K562 (cell line): ENCODE data around the gene RGS7BP. TPM values are rescaled to one million over a fixed set of nuclear protein-coding genes. Genes with fewer than 3 reads are reported as not detected.
"Not testable (repeated sequence)": the region's sequence is repeated elsewhere in the genome, so short reads cannot be mapped to it uniquely, and the experiment has no call there.

Source experiments
- ATAC-seq: fragments of 200-7000 bp; cut with Tn5 transposase; 3 replicates; pipeline ENCODE4 v1.9.1; 2020; ENCODE audit warnings: moderate library complexity
- BruUV-seq: library from RNA; stranded (reverse); fragments of 400-500 nt; replicated peaks from 2 replicates; lab custom pipeline; 2021; lab: Mats Ljungman, UMichigan
- CTCF ChIA-PET: fragments of 300-600 bp; formaldehyde crosslinking; extraction: SDS; loops from one replicate; lab custom pipeline; 2021; ENCODE audit warnings: low intra/inter-chr PET ratio; lab: Yijun Ruan, JAX
- POLR2A ChIA-PET: fragments of 300-600, 350-650 bp; sonication (Branson Sonifier 250); formaldehyde crosslinking; extraction: SDS; loops from one replicate; lab custom pipeline; 2021; ENCODE audit warnings: antibody characterized with exemption, inconsistent platforms; lab: Yijun Ruan, JAX
- DNase-seq, 4 experiments: peaks; one replicate each; pipeline versions ENCODE4 v3.0.0 to v3.0.0-alpha.2; 2011 to 2018; ENCODE audit warnings: low spot score in 3 of 4, mixed read lengths in 3 of 4; ENCODE audit errors: extremely low read depth in 1 of 4
- FAIRE-seq: peaks from 2 replicates; lab custom pipeline; 2011; peaks lifted over from hg19 to GRCh38; lab: Jason Lieb, UNC
- H2AFZ ChIP-seq: 2 replicates; pipeline ENCODE4 v1.6.0; 2011; ENCODE audit warnings: low read depth, low read length, control low read depth, inconsistent platforms
- H3K27ac ChIP-seq: fragments of 200-600 bp; 3 replicates; pipeline ENCODE4 v1.8.0; 2011; ENCODE audit warnings: low read depth, mild to moderate bottlenecking, control low read depth, inconsistent platforms, low read length, moderate library complexity, mixed read lengths; ENCODE audit errors: extremely low read depth
- H3K27me3 ChIP-seq, 2 experiments: fragments of 300-600 bp in 1 of 2; 2 replicates in 1 of 2; 3 replicates in 1 of 2; pipeline versions ENCODE4 v1.6.0 to v1.8.0; 2011; ENCODE audit warnings: inconsistent platforms in 2 of 2, low read length in 2 of 2, mild to moderate bottlenecking in 1 of 2, mixed read lengths in 1 of 2, moderate library complexity in 1 of 2; ENCODE audit not compliant: control insufficient read depth in 2 of 2, insufficient read depth in 2 of 2
- H3K36me3 ChIP-seq: fragments of 300-600 bp; 3 replicates; pipeline ENCODE4 v1.8.0; 2011; ENCODE audit warnings: mild to moderate bottlenecking, low read length, inconsistent platforms; ENCODE audit not compliant: control insufficient read depth, insufficient read depth
- H3K4me1 ChIP-seq, 2 experiments: fragments of 200-600 bp in 1 of 2; replicated peaks in 1 of 2; 2 replicates in 1 of 2; 3 replicates in 1 of 2; pipeline versions ENCODE4 v1.5.1 to v1.8.0; 2011; ENCODE audit warnings: inconsistent platforms in 2 of 2, low read length in 2 of 2, mild to moderate bottlenecking in 1 of 2, mixed read lengths in 1 of 2, moderate library complexity in 1 of 2; ENCODE audit not compliant: control insufficient read depth in 2 of 2, insufficient read depth in 2 of 2
- H3K4me2 ChIP-seq: 2 replicates; pipeline ENCODE4 v1.6.1; 2011; ENCODE audit warnings: low read length, control low read depth, inconsistent platforms, mixed read lengths; ENCODE audit not compliant: insufficient read depth
- H3K4me3 ChIP-seq: fragments of 200-600 bp; sonication (generic), shearing (Covaris generic); 2 replicates; pipeline ENCODE4 v1.5.1; 2016; ENCODE audit warnings: control low read depth, inconsistent platforms
- H3K79me2 ChIP-seq: fragments of 200-600 bp; 3 replicates; pipeline ENCODE4 v1.8.0; 2011; ENCODE audit warnings: low read length, inconsistent platforms; ENCODE audit not compliant: control insufficient read depth, insufficient read depth
- H3K9ac ChIP-seq, 2 experiments: 2 replicates each; pipeline versions ENCODE4 v1.6.0 to v1.6.1; 2011; ENCODE audit warnings: low read depth in 2 of 2, low read length in 2 of 2, control low read depth in 1 of 2, inconsistent platforms in 1 of 2, mild to moderate bottlenecking in 1 of 2, mixed read lengths in 1 of 2; ENCODE audit not compliant: insufficient read depth in 1 of 2
- H3K9me1 ChIP-seq: one replicate; pipeline ENCODE4 v1.6.0; 2011; ENCODE audit warnings: inconsistent platforms, mild to moderate bottlenecking, low read length, moderate library complexity; ENCODE audit not compliant: control insufficient read depth, insufficient read depth
- H3K9me3 ChIP-seq: replicated peaks from 2 replicates; pipeline ENCODE4 v1.5.1; 2011; ENCODE audit warnings: low read depth, low read length, inconsistent platforms; ENCODE audit not compliant: control insufficient read depth, insufficient read depth
- H4K20me1 ChIP-seq: replicated peaks from 2 replicates; pipeline ENCODE4 v1.6.1; 2011; ENCODE audit warnings: low read length, inconsistent platforms, mixed read lengths; ENCODE audit not compliant: control insufficient read depth, insufficient read depth
- SAFB2 ChIP-seq: fragments of 200-400 bp; formaldehyde crosslinking; IDR thresholded peaks from 2 replicates; pipeline ENCODE4 v1.6.1; 2018; ENCODE audit warnings: borderline replicate concordance, low read length, low read depth, moderate library complexity; ENCODE audit not compliant: severe bottlenecking
- WGBS: fragments of 100-300 bp; shearing (Covaris generic); methylation state at CpG from one replicate; pipeline ENCODE4 v1.1.6; 2016; ENCODE audit warnings: low coverage, mixed read lengths; ENCODE audit not compliant: insufficient coverage; ENCODE audit errors: missing lambda C conversion rate; 5-methylcytosine and 5-hydroxymethylcytosine counted together
- in situ Hi-C: fragments of 300-500 bp; cut with MboI; formaldehyde crosslinking; loops from 4 replicates; pipeline ENCODE4 v1.15.0; 2018; ENCODE audit warnings: inconsistent platforms, mixed read lengths
- intact Hi-C: fragments of 100-400 bp; cut with micrococcal nuclease; formaldehyde crosslinking; loops from 2 replicates; pipeline ENCODE4 v1.14.2; 2022
- polyA plus RNA-seq, 8 experiments: library from polyadenylated mRNA; depleted of rRNA in 4 of 8; stranded (reverse) in 5 of 8; unstranded in 3 of 8; fragments of >200 nt; fragmentation: Nextera tagmentation in 2 of 8; fragmentation: Illumina TruSeq in 1 of 8; extraction: Ambion mirVana in 2 of 8; extraction: Trizol in 1 of 8; gene quantifications; 2 replicates each; pipeline versions ENCODE4 v1.2.1 to v1.2.3, GENCODE V29; 2011 to 2014; ENCODE audit warnings: inconsistent platforms in 1 of 8, missing spikeins in 1 of 8
- total RNA-seq, 7 experiments: library from RNA; depleted of rRNA in 6 of 7; stranded (reverse); fragments of >200 nt in 6 of 7; fragmentation: Illumina TruSeq in 2 of 7; extraction: Trizol in 2 of 7; gene quantifications; 2 replicates each; pipeline versions ENCODE4 v1.2.1 to v1.2.3, GENCODE V29; 2011 to 2021; ENCODE audit warnings: low replicate concordance in 1 of 7
- TF ChIP-seq, protein P1 (sequence below), 2 experiments: fragments of 450-650 bp in 1 of 2; IDR thresholded peaks; 2 replicates each; pipeline ENCODE4 v1.6.1; 2011 to 2017; ENCODE audit warnings: low read depth in 2 of 2, antibody characterized with exemption in 1 of 2, borderline replicate concordance in 1 of 2, low read length in 1 of 2, mild to moderate bottlenecking in 1 of 2, mixed read lengths in 1 of 2; ENCODE audit not compliant: control insufficient read depth in 1 of 2
- TF ChIP-seq, protein P2 (sequence below): fragments of 450-650 bp; formaldehyde crosslinking; IDR thresholded peaks from 2 replicates; pipeline ENCODE4 v1.4.0; 2020; ENCODE audit warnings: mild to moderate bottlenecking, moderate library complexity

The RGS7BP gene
- total and polyA plus RNA-seq, 9 of the 15 experiments (the other 6 are each of a cell fraction or from before 2014, with no cell fraction given): not detected

DNA sequence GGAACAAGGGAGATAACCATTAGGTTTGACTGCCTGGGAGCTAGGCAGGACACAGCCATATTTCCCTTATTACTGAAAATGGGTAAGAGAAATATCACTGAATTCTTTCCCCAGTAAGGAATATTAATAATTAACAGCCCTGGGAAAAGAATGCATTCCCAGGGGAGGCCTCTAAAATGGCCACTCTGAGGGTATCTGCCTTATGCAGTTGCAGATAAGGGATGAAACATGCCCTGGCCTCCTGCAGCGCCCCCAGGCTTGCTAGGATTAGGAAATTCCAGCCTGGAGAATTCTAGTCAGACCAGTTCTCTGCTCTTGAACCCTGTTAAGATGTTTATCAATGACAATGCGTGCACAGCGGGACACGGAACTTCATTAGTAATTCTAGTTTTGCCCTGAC lies 52.8 kb downstream of the RGS7BP start:
- H3K4me3 ChIP-seq, H3K9me1 ChIP-seq, H3K9me3 ChIP-seq, intact Hi-C loops, ATAC-seq, H3K27me3 ChIP-seq, H3K4me2 ChIP-seq, BruUV-seq, DNase-seq, in situ Hi-C loops, H4K20me1 ChIP-seq, FAIRE-seq, CTCF ChIA-PET, H3K36me3 ChIP-seq, H3K9ac ChIP-seq, H3K79me2 ChIP-seq, H3K27ac ChIP-seq, H2AFZ ChIP-seq, H3K4me1 ChIP-seq: not testable (repeated sequence)
- WGBS: 4% methylated on average over 4 of the region's 4 CpGs
- POLR2A ChIA-PET: interaction anchor here (0.7 kb wide), 1 partner anchor 9 kb away, joined by 4 read pairs; no protein-coding TSS in a partner anchor

DNA sequence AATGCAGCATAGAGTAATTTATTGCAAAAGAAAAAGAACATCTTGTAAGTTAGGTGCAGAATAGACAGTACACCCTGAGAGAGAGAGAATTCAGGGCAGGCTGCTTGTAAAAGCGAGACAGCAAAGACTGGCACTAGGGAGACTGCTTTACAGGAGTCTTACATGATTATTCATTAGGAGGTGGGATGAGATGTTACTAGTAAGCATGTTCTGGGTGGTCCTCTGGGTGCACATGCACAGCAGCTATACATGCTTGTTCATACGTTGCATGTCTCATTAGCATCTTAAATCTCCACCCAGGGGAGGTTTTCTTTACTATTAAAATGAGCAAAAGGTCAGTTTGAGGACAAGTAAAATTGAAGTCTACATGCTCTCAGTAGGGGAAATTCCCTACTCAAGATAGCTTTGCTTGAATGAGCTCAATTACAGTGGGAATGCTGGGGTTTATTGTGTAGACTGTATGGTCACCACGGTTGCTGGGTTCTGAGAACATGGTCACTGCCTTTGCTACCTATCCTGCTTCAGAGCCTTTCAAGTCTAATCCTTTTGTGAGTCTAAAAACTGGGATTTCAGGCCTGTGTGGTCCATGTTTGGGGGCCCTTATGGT lies 60.6 kb downstream of the RGS7BP start:
- in situ Hi-C loops (no loop called here), intact Hi-C loops (no loop called here)
- DNase-seq: no peak
- TF ChIP-seq, protein P1, sequence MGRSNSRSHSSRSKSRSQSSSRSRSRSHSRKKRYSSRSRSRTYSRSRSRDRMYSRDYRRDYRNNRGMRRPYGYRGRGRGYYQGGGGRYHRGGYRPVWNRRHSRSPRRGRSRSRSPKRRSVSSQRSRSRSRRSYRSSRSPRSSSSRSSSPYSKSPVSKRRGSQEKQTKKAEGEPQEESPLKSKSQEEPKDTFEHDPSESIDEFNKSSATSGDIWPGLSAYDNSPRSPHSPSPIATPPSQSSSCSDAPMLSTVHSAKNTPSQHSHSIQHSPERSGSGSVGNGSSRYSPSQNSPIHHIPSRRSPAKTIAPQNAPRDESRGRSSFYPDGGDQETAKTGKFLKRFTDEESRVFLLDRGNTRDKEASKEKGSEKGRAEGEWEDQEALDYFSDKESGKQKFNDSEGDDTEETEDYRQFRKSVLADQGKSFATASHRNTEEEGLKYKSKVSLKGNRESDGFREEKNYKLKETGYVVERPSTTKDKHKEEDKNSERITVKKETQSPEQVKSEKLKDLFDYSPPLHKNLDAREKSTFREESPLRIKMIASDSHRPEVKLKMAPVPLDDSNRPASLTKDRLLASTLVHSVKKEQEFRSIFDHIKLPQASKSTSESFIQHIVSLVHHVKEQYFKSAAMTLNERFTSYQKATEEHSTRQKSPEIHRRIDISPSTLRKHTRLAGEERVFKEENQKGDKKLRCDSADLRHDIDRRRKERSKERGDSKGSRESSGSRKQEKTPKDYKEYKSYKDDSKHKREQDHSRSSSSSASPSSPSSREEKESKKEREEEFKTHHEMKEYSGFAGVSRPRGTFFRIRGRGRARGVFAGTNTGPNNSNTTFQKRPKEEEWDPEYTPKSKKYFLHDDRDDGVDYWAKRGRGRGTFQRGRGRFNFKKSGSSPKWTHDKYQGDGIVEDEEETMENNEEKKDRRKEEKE (IDR thresholded peaks at IDR 0.05; ENCODE audit: borderline replicate concordance in 1 of 2, control insufficient read depth in 1 of 2, low read depth in 2 of 2, low read length in 1 of 2): no peak
- TF ChIP-seq SAFB2: no peak
- TF ChIP-seq, protein P2, sequence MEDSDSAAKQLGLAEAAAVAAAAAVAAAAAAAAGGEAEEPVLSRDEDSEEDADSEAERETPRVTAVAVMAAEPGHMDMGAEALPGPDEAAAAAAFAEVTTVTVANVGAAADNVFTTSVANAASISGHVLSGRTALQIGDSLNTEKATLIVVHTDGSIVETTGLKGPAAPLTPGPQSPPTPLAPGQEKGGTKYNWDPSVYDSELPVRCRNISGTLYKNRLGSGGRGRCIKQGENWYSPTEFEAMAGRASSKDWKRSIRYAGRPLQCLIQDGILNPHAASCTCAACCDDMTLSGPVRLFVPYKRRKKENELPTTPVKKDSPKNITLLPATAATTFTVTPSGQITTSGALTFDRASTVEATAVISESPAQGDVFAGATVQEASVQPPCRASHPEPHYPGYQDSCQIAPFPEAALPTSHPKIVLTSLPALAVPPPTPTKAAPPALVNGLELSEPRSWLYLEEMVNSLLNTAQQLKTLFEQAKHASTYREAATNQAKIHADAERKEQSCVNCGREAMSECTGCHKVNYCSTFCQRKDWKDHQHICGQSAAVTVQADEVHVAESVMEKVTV (CRISPR knock-in tag): no peak
- Histone ChIP-seq H3K79me2 (no peaks in the 10 kb centered on the region), H3K4me2 (no peak overlapping the region), H3K4me3 (no peak overlapping the region), H3K4me1 (no peaks in the 10 kb centered on the region), H3K27me3 (no peaks in the 10 kb centered on the region), H3K9me1 (no peaks in the 10 kb centered on the region), H3K9me3 (no peaks in the 10 kb centered on the region), H4K20me1 (no peaks in the 10 kb centered on the region), H3K9ac (no peak overlapping the region), H2AFZ (no peak overlapping the region), H3K27ac (no peak overlapping the region), H3K36me3 (no peaks in the 10 kb centered on the region)
- no peak for ATAC-seq
- ChIA-PET POLR2A (interaction anchor here (0.7 kb wide), 1 partner anchor 102 kb away, joined by 3 read pairs; no protein-coding TSS in a partner anchor), CTCF (no interaction called here)
- no TSS peak for BruUV-seq
- no peak for FAIRE-seq
- 0% methylated on average over 3 of the region's 3 CpGs for whole genome bisulfite sequencing
